Medulla oblongata (tissue), 1 donor: ENCODE results near the gene IQCE.
"Not testable (repeated sequence)": the region's sequence is repeated elsewhere in the genome, so short reads cannot be mapped to it uniquely, and the experiment has no call there.

Experiments
- DNase-seq: peaks from one replicate; pipeline ENCODE4 v3.0.0-alpha.2; 2015; ENCODE audit errors: extremely low spot score

The IQCE gene

DNA sequence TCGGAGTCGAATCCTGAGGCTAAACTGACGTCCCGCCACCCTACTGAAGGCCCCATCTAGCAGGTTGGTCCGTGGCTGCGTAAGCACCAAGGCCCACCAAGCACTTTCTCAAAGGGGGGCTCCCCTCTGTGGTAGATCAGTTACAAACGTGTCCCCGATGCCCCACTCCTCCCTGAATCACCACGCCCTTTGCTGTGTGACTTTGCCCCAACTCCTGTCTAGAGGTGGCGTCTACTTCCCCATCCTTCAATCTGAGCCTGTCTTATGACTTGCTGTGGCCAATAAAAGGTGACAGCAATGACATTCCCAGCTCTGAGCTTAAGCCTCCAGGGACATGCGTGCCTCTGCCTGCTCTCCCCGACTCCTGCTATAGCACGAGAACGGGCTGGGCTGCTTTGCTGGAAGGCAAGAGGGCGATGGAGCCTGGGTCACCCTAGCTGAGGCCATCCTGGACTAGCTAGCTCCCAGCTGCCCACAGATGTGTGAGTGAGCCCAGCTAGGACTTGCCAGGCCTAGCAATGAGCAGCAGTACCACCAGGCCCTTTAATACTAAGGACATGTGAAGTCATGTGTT, 26.5 kb upstream of the IQCE start:
- not testable (repeated sequence) for DNase-seq

DNA sequence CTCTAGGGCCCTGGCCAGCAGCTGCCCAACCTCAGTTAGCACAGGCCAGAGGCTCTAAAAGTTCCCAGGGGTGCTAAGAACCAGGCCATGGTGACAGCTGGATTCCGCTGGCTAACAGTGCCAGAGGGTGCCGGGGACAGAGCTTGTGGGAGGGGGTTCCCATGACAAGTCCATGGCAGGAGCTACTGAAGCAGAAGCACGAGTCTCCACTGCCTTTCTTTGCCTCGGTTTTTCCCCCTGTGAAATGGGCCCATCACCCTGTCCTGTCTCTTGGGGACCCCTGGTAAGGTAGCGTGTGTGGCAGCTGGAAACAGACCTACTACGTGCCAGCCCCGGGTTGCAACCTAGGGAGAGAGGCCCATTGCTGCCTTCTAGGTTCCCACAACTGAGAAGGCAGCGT, 26.0 kb upstream of the IQCE start:
- not testable (repeated sequence) for DNase-seq

DNA sequence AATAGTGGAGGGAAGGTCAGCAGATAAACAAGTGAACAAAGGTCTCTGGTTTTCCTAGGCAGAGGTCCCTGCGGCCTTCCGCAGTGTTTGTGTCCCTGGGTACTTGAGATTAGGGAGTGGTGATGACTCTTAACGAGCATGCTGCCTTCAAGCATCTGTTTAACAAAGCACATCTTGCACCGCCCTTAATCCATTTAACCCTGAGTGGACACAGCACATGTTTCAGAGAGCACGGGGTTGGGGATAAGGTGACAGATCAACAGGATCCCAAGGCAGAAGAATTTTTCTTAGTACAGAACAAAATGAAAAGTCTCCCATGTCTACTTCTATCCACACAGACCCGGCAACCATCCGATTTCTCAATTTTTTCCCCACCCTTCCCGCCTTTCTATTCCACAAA, 25.2 kb upstream of the IQCE start:
- not testable (repeated sequence) for DNase-seq

DNA sequence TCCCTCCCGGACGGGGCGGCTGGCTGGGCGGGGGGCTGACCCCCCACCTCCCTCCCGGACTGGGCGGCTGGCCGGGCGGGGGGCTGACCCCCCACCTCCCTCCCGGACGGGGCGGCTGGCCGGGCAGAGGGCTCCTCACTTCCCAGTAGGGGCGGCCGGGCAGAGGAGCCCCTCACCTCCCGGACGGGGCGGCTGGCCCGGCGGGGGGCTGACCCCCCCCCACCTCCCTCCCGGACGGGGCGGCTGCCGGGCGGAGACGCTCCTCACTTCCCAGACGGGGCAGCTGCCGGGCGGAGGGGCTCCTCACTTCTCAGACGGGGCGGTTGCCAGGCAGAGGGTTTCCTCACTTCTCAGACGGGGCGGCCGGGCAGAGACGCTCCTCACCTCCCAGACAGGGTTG, 24.6 kb upstream of the IQCE start:
- not testable (repeated sequence) for DNase-seq

DNA sequence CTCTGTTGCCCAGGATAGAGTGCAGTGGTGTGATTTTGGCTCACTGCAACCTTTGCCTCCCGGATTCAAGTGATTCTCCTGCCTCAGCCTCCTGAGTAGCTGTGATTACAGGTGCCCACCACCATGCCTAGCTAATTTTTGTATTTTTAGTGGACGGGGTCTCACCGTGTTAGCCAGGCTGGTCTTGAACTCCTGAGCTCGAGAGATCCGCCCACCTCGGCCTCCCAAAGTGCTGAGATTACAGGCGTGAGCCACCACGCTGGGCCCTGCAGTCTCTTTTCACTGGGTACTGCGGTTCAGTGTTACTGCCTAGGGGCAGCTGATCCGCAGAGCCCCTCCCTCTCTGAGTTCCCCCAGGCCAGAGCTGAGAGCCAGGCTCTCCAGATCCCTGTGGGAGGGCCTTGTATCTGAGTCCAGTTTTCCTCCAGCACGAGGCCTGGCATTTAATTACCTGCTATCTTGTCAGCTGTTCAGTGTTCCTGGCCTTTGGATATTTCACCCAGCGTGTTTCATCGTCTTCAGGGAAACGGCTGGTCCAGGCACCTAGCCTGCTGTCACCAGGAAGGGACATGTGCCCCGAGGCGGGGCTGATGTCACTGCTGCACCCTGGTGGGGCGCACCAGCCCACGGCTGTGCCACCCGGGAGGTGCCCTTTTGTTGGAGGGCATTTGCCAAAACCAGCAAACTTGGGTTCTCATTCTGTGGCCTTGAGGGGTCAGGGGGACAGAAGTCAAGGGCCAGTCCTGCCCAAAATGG, 22.7 kb upstream of the IQCE start:
- DNase-seq: not testable (repeated sequence)

DNA sequence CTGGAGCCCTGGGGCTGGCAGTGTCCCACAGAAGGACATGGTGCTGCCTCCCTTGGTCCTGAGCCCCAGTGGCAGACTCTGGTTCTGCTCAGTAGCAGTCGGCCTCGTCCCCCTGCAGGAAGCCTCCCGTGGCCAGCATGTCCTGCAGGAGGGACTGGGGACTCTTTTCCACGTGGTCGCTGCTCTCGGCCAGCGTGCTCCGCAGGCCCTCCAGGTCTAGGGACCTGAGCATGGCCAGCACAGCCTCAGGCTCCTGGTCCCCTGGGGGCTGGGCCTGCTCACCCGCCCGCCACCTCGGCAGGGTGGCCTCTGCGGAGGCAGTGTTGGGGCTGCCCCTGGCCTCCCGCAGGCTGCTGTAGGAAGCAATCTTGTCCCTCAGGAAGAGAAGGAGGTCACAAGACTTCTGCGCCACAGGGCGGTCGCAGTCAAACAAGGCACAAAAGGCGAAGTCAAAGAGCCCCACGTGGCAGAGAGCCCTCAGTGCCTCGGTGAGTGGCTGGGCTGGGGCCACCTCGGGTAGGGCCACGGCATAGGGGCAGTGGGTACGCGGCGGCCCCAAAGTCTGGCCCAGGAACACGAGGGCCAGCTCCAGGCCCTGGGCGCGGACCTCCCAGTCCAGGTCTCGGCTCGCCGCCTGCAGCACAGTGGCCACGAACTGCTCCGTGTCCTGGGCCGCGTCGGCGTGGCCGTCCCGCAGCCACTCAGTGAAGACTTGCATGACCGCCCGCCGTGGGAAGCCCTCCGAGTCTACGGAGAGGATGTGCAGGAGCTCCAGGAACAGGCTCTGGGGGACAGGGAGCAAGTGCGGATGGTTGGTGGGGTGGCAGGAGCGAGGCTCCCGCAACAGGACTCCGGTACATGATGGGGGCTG, 20.6 kb upstream of the IQCE start:
- no peak for DNase-seq

DNA sequence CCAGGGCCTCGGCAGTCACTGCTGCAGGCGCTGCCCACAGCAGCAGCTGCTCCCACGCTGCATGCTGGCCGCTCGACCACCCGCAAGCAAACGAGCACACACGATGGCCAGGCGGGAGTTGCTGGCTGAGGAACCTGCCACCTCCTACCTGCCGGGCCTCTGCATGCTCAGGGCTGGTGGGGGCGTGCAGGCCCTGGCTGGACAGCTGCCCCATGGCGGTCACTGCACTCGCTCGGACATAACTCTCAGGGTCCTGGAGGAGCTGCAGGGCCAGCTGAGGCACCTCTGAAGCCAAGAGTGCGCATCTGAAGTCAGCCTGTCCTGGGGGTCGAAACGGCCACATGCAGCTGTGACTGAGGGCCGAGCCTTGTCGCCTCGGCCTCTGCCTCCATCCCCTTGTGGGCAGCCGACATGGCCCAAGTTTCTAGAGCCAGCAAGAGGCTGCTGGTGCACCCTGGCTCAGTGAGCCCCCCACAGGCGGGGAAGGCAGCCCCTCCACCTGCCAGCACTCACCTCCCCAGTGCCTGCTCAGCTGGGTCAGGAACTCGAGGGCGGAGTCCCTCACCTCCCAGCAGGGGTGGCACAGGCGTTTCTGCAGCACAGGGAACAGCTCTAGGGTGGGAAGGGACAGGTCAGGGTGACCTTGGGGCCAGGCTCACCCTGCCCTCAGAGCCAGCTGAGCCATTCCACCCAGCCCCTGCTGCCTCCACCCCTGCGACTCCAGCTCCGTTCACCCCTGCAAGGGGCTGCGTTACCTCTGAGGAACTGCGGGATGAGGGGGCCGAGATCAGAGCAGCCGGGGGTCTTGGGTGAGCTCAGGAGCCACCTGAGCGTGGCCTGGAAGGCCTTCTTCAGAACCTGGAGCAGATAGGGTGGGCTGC, 19.5 kb upstream of the IQCE start:
- no peak for DNase-seq

DNA sequence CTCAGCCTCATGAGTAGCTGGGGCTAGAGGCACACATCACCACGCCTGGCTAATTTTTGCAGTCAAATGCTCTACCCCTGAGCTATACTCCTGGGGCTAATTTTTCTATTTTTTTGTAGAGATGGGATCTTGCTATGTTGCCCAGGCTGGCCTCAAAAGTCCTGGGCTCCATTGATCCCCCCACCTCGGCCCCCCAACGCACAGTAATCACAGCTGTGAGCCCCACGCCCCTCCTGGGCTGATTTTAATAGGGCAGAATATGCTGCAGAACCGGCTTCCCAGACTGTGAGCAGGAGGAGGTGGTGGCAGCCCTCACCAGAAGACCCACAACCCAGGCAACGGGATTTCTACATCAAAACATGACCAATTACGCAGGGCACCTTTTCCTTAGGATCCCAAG, 18.6 kb upstream of the IQCE start:
- DNase-seq: no peak

DNA sequence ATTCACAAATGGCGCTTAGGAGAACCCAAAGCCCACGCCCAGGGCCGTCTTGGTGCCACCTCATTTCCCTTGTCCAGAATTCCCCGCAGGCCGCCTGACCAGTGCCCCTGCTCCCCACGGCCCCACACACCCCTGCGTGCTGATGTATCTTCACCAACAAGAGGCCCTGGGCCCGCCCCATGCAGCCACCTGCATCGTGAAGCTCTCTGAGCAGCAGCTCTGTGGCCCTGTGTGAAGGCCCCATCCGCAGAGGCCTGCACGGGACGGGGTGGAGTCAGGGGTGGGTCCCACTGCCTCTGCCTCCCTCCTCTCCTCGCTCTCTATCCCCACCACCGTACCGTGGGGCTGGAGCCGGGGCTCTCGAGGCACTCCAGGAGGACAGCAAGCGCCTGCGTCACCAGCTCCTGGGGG, 18.1 kb upstream of the IQCE start:
- DNase-seq: no peak

DNA sequence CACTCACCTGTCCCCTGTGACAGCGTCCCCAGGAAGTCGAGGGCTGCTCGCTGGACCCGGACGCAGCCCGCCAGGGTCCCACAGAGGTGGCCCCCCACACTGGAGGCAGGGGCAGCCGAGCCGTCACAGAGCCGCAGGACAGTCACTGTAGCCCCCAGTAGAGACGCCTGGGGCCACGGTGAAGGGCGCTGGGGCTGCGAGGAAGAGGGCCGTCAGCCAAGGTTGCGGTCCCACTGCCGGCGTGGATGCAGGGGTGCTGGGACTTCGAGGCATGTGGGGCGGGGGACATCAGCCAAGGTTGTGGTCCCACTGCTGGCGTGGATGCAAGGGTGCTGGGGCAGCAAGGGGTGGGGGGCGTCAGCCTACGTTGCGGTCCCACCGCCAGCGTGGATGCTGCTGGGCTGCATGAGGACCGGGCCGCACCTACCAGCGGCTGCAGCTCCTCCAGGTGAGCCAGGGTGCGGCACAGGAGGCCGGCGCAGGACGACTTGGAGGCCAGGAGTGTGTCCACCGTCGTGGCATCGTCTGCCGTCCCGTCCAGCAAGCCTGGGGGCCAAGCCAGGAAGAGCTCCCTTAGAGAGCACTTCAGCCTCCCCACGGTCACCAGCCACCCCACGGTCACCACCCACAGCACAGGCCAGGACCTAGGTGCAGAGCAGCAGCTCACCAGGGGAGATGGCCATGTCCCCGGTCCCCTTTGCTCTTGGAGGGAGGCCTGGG, 17.3 kb upstream of the IQCE start:
- DNase-seq: no peak

DNA sequence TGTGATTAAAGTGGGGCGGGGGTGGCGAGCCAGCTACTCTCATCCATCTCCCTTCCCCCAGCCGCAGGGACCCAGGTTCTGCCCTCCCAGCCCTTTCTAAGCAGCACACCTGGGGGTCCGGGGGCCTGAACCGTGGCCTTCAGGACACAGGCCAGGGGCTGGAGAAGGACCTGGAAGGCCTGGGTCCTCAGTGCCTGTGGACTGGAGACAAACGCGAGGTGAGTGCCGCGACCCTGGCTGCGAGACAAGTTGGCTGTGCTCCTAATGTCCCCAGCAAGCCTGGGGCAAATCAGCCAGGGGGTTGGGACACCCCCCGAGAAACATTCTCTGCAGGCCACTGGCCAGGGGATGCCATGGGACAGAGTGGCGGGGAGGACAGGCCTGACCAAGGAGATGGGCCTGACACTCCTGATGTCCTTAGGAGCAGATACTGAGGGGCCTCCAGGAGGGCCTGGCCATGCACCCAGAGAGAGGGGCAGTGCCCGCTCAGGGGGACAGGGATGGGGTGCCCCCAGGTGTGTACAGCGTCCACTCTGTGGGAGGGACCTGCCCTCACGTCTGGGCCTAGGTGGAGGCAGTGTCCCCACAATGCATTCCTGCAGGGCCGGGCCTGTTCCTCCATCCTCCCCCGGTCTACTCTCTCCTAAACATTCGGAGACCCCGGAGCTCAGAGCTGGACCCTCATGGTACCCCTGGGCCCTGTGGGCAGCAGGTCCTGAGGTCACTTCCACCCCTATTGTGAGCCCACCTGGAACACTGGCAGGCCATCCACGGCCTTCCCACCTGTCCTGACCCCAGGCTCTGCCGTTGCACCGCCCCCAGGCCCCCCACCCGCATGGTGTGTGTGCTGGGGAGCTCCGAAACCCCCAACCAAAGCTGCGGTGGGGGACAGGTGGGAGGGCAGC, 16.5 kb upstream of the IQCE start:
- no peak for DNase-seq

DNA sequence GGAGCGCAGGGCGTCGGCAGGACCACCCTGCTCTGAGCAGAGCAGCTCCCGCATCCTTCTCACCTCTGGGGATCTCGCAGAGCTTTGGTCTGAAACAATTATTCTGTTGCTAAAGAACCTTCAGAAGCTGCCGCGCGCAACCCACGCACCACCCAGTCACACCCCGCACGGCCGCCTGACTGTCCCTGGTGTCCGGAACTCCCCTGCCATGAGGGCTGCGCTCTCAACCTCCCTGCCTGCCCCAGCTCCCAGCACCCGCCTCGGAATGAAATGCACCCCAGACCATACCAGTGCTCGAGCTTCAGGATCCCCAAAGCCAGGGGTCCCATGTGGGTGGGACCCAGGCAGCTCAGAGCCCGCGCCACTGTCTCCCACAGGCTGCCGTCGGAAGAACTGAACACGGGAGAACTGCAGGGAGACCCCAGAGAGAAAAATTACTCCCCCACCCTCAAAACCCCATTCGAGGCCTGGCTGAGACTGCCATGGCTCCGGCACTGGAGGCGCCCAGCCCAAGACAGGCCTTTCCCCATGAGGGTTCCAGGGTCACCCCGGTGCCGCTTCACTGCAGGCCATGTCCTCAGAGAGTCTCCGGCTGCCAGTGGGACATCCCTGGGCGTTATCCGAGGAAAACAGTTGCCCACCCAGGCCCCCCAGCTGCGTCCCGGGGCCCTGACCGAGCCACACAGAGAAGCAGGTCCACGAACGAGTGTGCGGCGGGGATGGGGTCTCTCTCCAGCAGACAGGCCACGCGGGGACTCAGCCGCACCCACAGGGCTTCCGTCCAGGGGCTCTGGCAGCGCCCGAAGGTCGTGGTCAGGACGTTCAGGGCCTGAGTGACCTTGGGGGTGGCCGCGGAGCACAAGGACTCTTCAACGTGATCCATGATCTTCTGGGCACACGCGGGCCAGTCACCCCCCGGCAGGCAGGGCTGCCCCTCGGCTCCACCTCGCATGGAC, 15.6 kb upstream of the IQCE start:
- no peak for DNase-seq

DNA sequence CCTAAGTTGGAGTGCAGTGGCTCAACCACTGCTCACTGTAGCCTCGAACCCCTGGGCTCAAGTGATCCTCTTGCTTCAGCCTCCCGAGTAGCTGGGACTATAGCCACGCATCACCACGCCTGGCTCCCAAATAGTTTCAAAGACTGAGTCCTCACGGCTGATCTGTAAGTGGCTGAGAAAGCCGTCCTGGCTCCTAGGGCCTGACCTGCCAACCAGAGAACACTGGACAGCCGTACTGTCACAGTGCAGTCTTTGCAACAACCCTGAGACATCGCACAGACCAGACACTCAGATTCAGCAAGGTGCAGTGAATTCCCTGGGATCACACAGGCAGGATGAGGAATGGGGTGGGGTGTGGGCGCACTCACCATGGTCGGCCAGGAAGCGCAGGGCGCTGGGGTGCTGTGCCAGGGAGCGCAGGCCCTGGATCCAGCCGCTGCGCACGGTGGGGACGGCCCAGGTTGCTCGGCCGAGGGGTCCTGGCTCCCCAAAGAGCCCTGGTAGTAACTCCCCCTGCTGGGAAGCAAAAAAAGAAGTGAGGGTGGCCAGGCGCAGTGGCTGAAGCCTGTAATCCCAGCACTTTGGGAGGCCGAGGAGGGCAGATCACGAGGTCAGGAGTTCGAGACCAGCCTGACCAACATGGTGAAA, 14.1 kb upstream of the IQCE start:
- no peak for DNase-seq

DNA sequence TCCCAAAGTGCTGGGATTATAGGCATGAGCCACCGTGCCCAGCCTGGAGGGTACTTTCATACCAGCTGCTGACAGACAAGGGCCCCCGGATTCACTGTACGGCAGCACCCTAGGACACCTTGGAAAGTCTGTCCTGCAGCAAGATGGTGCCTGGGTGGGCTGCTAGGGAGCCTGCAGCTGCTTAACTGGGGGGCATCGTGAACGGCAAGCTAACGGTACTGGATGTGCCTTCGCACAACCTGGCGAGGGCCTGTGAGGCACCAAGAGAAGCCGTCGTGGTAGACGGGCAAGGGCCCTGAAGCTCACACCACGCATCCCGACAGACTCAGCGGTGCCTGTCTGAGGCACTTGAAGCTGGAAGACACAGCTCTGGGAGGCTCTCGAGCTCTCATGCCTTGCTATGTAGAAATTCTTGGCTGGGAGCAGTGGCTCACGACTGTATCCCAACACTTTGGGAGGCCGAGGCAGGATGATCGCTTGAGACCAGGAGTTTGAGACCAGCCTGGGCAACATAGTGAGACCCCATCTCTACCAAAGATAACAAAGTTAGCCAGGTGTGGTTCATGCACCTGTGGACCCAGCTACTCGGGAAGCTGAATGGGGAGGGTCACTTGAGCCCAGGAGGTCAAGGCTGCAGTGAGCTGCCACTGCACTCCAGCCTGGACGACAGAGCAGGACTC, 12.9 kb upstream of the IQCE start:
- DNase-seq: no peak

DNA sequence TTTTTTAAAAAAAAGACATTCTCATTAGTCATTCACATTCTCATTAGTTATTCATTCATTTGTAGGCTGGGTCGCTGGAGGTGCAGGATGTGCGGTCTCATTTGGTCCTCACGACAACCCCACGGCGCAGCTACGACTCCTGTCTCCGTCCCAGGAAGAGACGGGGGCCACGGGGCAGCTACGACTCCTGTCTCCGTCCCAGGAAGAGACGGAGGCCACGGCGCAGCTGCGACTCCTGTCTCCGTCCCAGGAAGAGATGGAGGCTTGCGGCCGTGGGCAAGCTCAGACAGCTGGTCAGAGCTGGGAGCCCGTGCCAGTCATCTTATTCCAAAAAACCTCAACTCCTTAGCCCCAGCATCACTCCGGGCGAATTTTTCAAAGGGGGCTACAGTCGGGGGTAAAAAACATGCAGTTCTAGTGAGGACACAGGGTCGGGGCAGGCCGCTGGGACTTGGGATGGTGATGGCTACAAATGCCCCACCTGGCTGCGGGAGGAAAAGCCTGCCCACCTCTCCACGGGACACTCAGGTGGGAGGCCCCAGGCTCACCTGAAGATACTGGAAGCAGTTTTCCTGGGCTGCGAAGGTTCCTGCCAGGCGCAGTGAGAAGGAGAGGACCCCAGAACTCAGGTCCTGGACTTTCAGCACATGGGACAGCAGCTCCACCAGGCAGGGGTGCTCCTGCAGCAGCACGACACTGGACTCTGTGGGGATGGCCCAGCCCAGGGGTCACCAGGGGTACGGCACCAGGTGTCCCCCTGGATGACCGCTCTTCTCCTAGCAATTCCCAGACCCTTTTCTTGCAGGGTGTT, 11.8 kb upstream of the IQCE start:
- no peak for DNase-seq

DNA sequence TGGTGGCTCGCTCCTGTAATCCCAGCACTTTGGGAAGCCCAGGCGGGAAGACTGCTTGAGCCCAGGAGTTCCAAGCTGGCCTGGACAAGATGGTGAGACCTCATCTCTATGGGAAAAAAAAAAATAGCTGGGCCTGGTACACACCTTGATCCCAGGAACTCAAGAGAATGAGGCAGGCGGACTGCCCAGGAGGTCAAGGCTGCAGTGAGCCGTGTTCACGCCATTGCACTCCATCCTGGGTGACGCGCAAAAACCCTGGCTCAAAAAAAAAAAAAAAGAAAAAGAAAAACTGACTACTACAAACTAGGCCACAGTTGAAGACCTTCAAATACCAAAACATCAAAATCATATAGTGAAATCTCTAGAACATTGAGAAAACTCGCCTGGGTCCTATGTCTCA, 7.4 kb upstream of the IQCE start:
- DNase-seq: no peak

DNA sequence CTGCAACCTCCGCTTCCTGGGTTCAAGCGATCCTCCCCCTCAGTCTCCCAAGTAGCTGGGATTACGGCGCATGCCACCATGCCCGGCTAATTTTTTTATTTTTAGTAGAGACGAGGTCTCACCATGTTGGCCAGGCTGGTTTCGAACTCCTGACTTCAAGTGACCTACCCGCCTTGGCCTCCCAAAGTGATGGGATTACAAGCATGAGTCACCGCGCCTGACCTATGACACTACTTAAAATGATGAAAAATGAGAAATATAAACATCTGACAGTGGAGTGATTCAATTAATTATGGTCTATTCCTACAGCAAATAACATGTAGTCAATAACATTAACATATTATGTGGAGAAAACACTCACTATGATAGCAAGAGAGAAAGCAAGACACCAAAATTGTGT, 5.7 kb upstream of the IQCE start:
- no peak for DNase-seq
